GM12878 (cell line): Measurements from ENCODE around the gene ZC3H8. TPM values are rescaled to one million over a fixed set of nuclear protein-coding genes. Genes with fewer than 3 reads are reported as not detected.
A peak's percentile ranks its signal among the peaks of the same experiment; 100 is the strongest.

Source experiments
- ATAC-seq: fragments of 200-7000 bp; cut with Tn5 transposase; 3 replicates; pipeline ENCODE4 v1.9.1; 2020; ENCODE audit warnings: mild to moderate bottlenecking, moderate library complexity
- BruUV-seq: library from RNA; stranded (reverse); fragments of 400-500 nt; replicated peaks from 2 replicates; lab custom pipeline; 2021; lab: Mats Ljungman, UMichigan
- CTCF ChIA-PET: fragments of 300-600 bp; sonication (Branson Sonifier 250); formaldehyde crosslinking; extraction: SDS; loops from one replicate; lab custom pipeline; 2021; ENCODE audit warnings: inconsistent platforms; lab: Yijun Ruan, JAX
- POLR2A ChIA-PET: fragments of 350-600 bp; formaldehyde crosslinking; extraction: SDS; loops from one replicate; lab custom pipeline; 2021; ENCODE audit warnings: inconsistent platforms; lab: Charles Lee
- RAD21 ChIA-PET: fragments of 300-600 bp; sonication (Branson Sonifier 250); formaldehyde crosslinking; loops from one replicate; lab custom pipeline; 2023; ENCODE audit warnings: antibody characterized with exemption; ENCODE audit not compliant: unreplicated experiment; lab: Charles Lee
- SMC1A ChIA-PET: fragments of 300-600 bp; sonication (Branson Sonifier 250); formaldehyde crosslinking; loops from one replicate; lab custom pipeline; 2023; ENCODE audit not compliant: unreplicated experiment, uncharacterized antibody; lab: Charles Lee
- DNase-seq: peaks from one replicate; pipeline ENCODE4 v3.0.0-alpha.2; 2011; ENCODE audit warnings: low read depth, low spot score
- FAIRE-seq: peaks from 3 replicates; lab custom pipeline; 2011; peaks lifted over from hg19 to GRCh38; lab: Jason Lieb, UNC
- H2AFZ ChIP-seq: 2 replicates; pipeline ENCODE4 v1.6.0; 2011; ENCODE audit warnings: low read depth, low read length, control low read depth; ENCODE audit not compliant: control insufficient read depth
- H3K27ac ChIP-seq: 2 replicates; pipeline ENCODE4 v1.5.1; 2011; ENCODE audit warnings: control low read depth; ENCODE audit not compliant: control insufficient read depth, insufficient read depth
- H3K27me3 ChIP-seq, 2 experiments: replicated peaks in 1 of 2; 2 replicates each; pipeline versions ENCODE4 v1.6.0 to v1.6.1; 2011; ENCODE audit warnings: low read length in 1 of 2; ENCODE audit not compliant: control insufficient read depth in 2 of 2, insufficient read depth in 2 of 2
- H3K36me3 ChIP-seq, 2 experiments: 2 replicates each; pipeline ENCODE4 v1.5.1; 2011; ENCODE audit warnings: low read length in 1 of 2; ENCODE audit not compliant: control insufficient read depth in 2 of 2, insufficient read depth in 2 of 2
- H3K4me1 ChIP-seq: 2 replicates; pipeline ENCODE4 v1.6.1; 2011; ENCODE audit warnings: mild to moderate bottlenecking, low read length, moderate library complexity, mixed read lengths; ENCODE audit not compliant: control insufficient read depth, insufficient read depth
- H3K4me2 ChIP-seq: 2 replicates; pipeline ENCODE4 v1.6.0; 2011; ENCODE audit warnings: control low read depth; ENCODE audit not compliant: control insufficient read depth, insufficient read depth
- H3K4me3 ChIP-seq: fragments of 200-600 bp; sonication (generic); 2 replicates; pipeline ENCODE4 v1.5.1; 2016
- H3K79me2 ChIP-seq: 2 replicates; pipeline ENCODE4 v1.6.0; 2011; ENCODE audit warnings: low read length; ENCODE audit not compliant: control insufficient read depth, insufficient read depth
- H3K9ac ChIP-seq: 2 replicates; pipeline ENCODE4 v1.8.0; 2011; ENCODE audit warnings: low read length, control low read depth, mixed read lengths; ENCODE audit not compliant: control insufficient read depth, insufficient read depth
- H3K9me3 ChIP-seq: replicated peaks from 3 replicates; pipeline ENCODE4 v1.5.1; 2011; ENCODE audit warnings: mild to moderate bottlenecking, low read length; ENCODE audit not compliant: control insufficient read depth, insufficient read depth
- H4K20me1 ChIP-seq: 2 replicates; pipeline ENCODE4 v1.6.0; 2011; ENCODE audit not compliant: control insufficient read depth, insufficient read depth
- BRCA1 ChIP-seq: IDR thresholded peaks from 2 replicates; pipeline ENCODE4 v1.6.1; 2011; ENCODE audit warnings: low read depth, low read length, improper control_type of control experiment
- CREM ChIP-seq: IDR thresholded peaks from 2 replicates; pipeline ENCODE4 v1.6.1; 2014; ENCODE audit warnings: antibody characterized with exemption, low read depth
- CTCF ChIP-seq, 3 experiments: IDR thresholded peaks in 2 of 3; conservative IDR thresholded peaks in 1 of 3; 2 replicates each; pipeline ENCODE4 v1.5.1; 2011; ENCODE audit warnings: low read depth in 3 of 3, low read length in 3 of 3, mild to moderate bottlenecking in 3 of 3, control low read depth in 2 of 3, moderate library complexity in 2 of 3, inconsistent platforms in 1 of 3, mixed read lengths in 1 of 3; ENCODE audit not compliant: control insufficient read depth in 2 of 3, insufficient read depth in 1 of 3; ENCODE audit errors: extremely low read depth in 1 of 3
- HDAC6 ChIP-seq: fragments of 200-600 bp; sonication (generic); IDR thresholded peaks from one replicate; pipeline ENCODE4 v1.8.0; 2017; ENCODE audit warnings: antibody characterized with exemption; ENCODE audit not compliant: unreplicated experiment
- POLR2AphosphoS5 ChIP-seq: IDR thresholded peaks from 2 replicates; pipeline ENCODE4 v1.6.1; 2011; ENCODE audit warnings: mild to moderate bottlenecking, low read length, inconsistent platforms
- TARDBP ChIP-seq: IDR thresholded peaks from 2 replicates; pipeline ENCODE4 v1.6.1; 2016; ENCODE audit warnings: borderline replicate concordance
- TCF12 ChIP-seq: IDR thresholded peaks from 2 replicates; pipeline ENCODE4 v1.6.1; 2011; ENCODE audit warnings: low read depth, mild to moderate bottlenecking, low read length
- TCF3 ChIP-seq: IDR thresholded peaks from 2 replicates; pipeline ENCODE4 v1.6.1; 2012; ENCODE audit warnings: low read depth, mild to moderate bottlenecking, low read length, borderline replicate concordance; ENCODE audit not compliant: insufficient read depth
- ZBTB11 ChIP-seq: fragments of 450-650 bp; formaldehyde crosslinking; IDR thresholded peaks from 2 replicates; pipeline ENCODE4 v1.5.0; 2022; ENCODE audit warnings: mild to moderate bottlenecking, missing genetic modification characterization
- ZNF592 ChIP-seq: fragments of 450-650 bp; IDR thresholded peaks from 2 replicates; pipeline ENCODE4 v1.6.1; 2017; ENCODE audit warnings: mild to moderate bottlenecking, moderate library complexity
- WGBS: methylation state at CpG from one replicate; pipeline ENCODE4 v1.1.6; 2016; ENCODE audit warnings: low lambda C conversion rate; ENCODE audit not compliant: insufficient replicate concordance, insufficient coverage; ENCODE audit errors: missing lambda C conversion rate; 5-methylcytosine and 5-hydroxymethylcytosine counted together
- in situ Hi-C: fragments of 300-500 bp; cut with MboI; formaldehyde crosslinking; loops from 9 replicates; pipeline ENCODE4 v1.14.3; 2018; ENCODE audit warnings: mixed read lengths
- intact Hi-C: fragments of 100-400 bp; cut with micrococcal nuclease; formaldehyde crosslinking; loops from one replicate; pipeline ENCODE4 v1.14.2; 2022; ENCODE audit not compliant: unreplicated experiment
- polyA plus RNA-seq, 11 experiments: library from polyadenylated mRNA; depleted of rRNA in 4 of 11; unstranded in 6 of 11; stranded (reverse) in 5 of 11; fragments of >200 nt; fragmentation: Nextera tagmentation in 4 of 11; fragmentation: Illumina TruSeq in 1 of 11; extraction: Ambion mirVana in 4 of 11; extraction: Trizol in 1 of 11; gene quantifications; 1 replicate in 1 of 11; 2 replicates in 10 of 11; pipeline versions ENCODE4 v1.2.1 to v1.2.3, GENCODE V29; 2011 to 2016; ENCODE audit warnings: inconsistent platforms in 2 of 11, missing spikeins in 2 of 11, low read depth in 1 of 11
- total RNA-seq, 4 experiments: library from RNA; depleted of rRNA in 3 of 4; stranded (reverse); fragments of >200 nt in 3 of 4; fragmentation: Illumina TruSeq in 1 of 4; extraction: Trizol in 1 of 4; gene quantifications; 2 replicates each; pipeline versions ENCODE4 v1.2.1 to v1.2.3, GENCODE V29; 2013 to 2021

ZC3H8 gene
- total and polyA plus RNA-seq, 10 of the 15 experiments (the other 5 are each of a cell fraction or from before 2014, with no cell fraction given) = 9.9 to 28.4 (median 19.5) TPM

DNA sequence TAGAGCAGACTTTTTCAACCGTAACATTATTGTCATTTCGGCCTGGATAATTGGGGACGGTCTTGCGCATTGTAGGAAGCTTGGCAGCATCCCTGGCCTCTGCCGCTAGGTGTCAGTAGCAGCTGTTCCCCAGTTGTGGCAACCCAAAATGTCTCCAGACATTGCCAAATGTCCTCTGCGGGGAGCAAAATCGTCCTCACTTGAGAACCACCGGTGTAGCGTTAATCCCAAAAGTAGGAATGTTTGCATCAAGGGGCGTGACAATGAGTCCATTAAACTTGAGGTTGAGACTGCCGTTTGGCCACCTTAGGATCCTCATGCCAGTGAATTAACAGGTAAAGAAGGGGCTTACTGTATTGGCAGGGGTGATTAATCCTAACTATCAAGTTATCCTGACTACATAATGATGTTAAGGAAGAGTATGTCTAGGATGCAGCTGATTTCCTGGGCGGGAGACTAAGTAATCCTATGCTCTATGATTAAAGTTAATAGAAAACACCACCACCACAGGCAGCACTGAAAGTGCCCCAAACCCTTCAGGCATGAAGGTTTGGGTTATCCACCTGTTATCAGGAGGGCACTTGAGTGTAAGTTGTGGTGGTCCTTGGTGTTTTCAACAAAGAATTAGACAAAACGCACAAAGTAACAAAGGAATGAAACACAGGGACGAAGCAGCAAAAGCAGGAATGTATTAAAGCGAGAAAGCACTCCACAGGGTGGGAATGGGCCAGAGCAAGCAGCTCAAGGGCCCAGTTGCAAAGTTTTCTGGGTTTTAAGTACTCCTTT, 4.9 kb upstream of the ZC3H8 start (continued):
- TF ChIP-seq CTCF (IDR thresholded peaks at IDR 0.05 in 2 of 3, conservative IDR thresholded peaks at IDR 0.05 in 1 of 3; ENCODE audit: control insufficient read depth in 2 of 3, extremely low read depth in 1 of 3, insufficient read depth in 1 of 3, low read depth in 3 of 3, low read length in 3 of 3) (peak; percentile 94 to 99 (median 99)), HDAC6 (no peak), TARDBP (no peak), TCF12 (no peak), TCF3 (no peak)

DNA sequence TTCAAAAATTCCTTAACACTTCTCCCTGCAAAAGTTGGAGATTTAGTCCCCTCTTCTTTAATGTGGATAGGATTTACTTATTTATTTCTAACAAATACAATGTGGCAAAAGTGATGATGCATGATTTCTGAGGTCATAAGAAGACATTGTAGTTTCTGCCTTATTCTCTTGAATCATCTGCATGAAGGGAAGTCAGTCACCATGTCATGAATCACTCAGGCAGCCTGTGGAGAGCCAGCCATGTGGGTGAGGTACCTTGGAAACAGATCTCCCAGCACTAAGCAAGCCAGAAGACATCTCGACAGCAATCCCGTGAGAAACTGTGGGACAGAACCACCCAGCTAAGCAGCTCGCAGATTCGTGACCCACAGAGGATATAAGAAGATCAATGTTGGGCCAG, 2.7 kb upstream of the ZC3H8 start:
- ATAC-seq = no peak
- SMC1A ChIA-PET = interaction anchor here (1.9 kb wide), 1 partner anchor 11 kb away, joined by 6 read pairs; no protein-coding TSS in a partner anchor
- POLR2A ChIA-PET = no interaction called here
- Histone ChIP-seq H3K79me2 (peaks cover 15% of the 10 kb centered on the region), H3K4me2 (no peak overlapping the region), H3K36me3 (no peaks in the 10 kb centered on the region), H3K9ac (no peak overlapping the region), H3K27ac (no peak overlapping the region), H3K27me3 (no peaks in the 10 kb centered on the region), H3K4me1 (peaks cover 3% of the 10 kb centered on the region; the same call in 1 of the 2 replicates), H4K20me1 (no peaks in the 10 kb centered on the region), H3K9me3 (no peaks in the 10 kb centered on the region), H3K4me3 (no peak overlapping the region), H2AFZ (no peak overlapping the region)
- no peak for FAIRE-seq
- intact Hi-C loops = loop anchor here (5.0 kb wide), 2 partner anchors 175 to 225 kb away; partner anchors contain the start of genes RGPD8 and TTL
- no TSS peak for BruUV-seq
- RAD21 ChIA-PET = interaction anchor here (0.6 to 2.9 kb wide), 2 partner anchors 136 to 327 kb away, joined by 3 to 11 read pairs; partner anchors contain the start of gene CHCHD5
- 83% methylated on average over 4 of the region's 4 CpGs for WGBS
- in situ Hi-C loops = loop anchor here (10.0 kb wide), 1 partner anchor 373 kb away; the partner anchor contains the start of gene ANAPC1
- DNase-seq = no peak
- CTCF ChIA-PET = interaction anchor here (0.9 kb wide), 1 partner anchor 12 kb away, joined by 3 read pairs; no protein-coding TSS in a partner anchor
- no peak for TF ChIP-seq ZNF592
- TF ChIP-seq CREM = no peak
- no peak for TF ChIP-seq POLR2AphosphoS5
- TF ChIP-seq BRCA1 = no peak
- TF ChIP-seq ZBTB11 = no peak
